T-helper 2 cell treated with Interferon-gamma antibody and Interleukin-4, amounts not matched to agents 5 μg/mL and 100 μg/mL, for 36 hours (primary cell): Measurements from ENCODE around the gene MARCHF9.

Source experiments
- DNase-seq: peaks from one replicate; pipeline ENCODE4 v3.0.0; 2021; ENCODE audit warnings: low spot score
- H3K27ac Mint-ChIP-seq: one replicate; pipeline ENCODE4 v1.8.0; 2021; ENCODE audit warnings: mild to moderate bottlenecking, mixed read lengths
- H3K27me3 Mint-ChIP-seq: one replicate; pipeline ENCODE4 v1.8.0; 2021; ENCODE audit warnings: low read depth, mixed read lengths
- H3K36me3 Mint-ChIP-seq: one replicate; pipeline ENCODE4 v1.8.0; 2021; ENCODE audit warnings: low read depth, mixed read lengths
- H3K4me1 Mint-ChIP-seq: one replicate; pipeline ENCODE4 v1.8.0; 2021; ENCODE audit warnings: low read depth, mixed read lengths
- H3K4me3 Mint-ChIP-seq: one replicate; pipeline ENCODE4 v1.8.0; 2022; ENCODE audit warnings: mild to moderate bottlenecking, moderate library complexity, mixed read lengths
- H3K9me3 Mint-ChIP-seq: one replicate; pipeline ENCODE4 v1.8.0; 2021; ENCODE audit warnings: mixed read lengths

The MARCHF9 gene

GRCh38 chr12:57730336-57731067 lies 24.4 kb upstream of the MARCHF9 start:
- Mint-ChIP-seq H3K36me3 (peaks cover 58% of the 10 kb centered on the region), H3K27ac (no peak overlapping the region)

GRCh38 chr12:57731411-57732080 lies 23.4 kb upstream of the MARCHF9 start:
- DNase-seq, result no peak
- Mint-ChIP-seq H3K4me1 (peaks cover 2% of the 10 kb centered on the region), H3K9me3 (no peaks in the 10 kb centered on the region), H3K27me3 (no peaks in the 10 kb centered on the region), H3K36me3 (peaks cover 56% of the 10 kb centered on the region), H3K4me3 (no peak overlapping the region), H3K27ac (no peak overlapping the region)

More at GRCh38 chr12:57730336-57731067, 24.4 kb upstream of the MARCHF9 start:
- no peak for DNase-seq
- no peaks in the 10 kb centered on the region for H3K9me3 Mint-ChIP-seq
- no peaks in the 10 kb centered on the region for H3K27me3 Mint-ChIP-seq
- no peaks in the 10 kb centered on the region for H3K4me1 Mint-ChIP-seq
- no peak overlapping the region for H3K4me3 Mint-ChIP-seq

DNA sequence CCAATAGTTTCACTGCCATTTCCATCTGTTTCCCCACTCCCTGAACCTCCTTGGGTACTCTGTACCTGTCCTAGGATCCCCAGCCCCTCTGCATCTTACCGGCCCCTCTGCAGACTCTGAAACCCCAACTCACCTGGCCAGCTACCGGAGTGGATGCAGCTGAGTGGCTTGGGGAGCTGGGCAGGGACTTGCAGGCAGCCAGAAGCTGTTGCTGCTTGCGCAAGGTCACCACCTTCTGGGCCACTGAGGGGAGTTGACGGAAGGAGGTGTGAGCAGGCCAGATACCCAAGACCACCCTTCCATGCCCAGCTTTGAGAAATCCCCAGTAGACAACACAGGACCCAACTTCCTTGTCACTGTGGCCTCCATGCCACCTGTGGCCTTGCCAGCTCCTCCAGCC lies 22.6 kb upstream of the MARCHF9 start:
- no peak for DNase-seq
- peaks cover 63% of the 10 kb centered on the region for H3K36me3 Mint-ChIP-seq
- no peaks in the 10 kb centered on the region for H3K27me3 Mint-ChIP-seq
- H3K27ac Mint-ChIP-seq, result no peak overlapping the region
- peaks cover 3% of the 10 kb centered on the region for H3K4me1 Mint-ChIP-seq
- H3K9me3 Mint-ChIP-seq, result no peaks in the 10 kb centered on the region
- no peak overlapping the region for H3K4me3 Mint-ChIP-seq

DNA sequence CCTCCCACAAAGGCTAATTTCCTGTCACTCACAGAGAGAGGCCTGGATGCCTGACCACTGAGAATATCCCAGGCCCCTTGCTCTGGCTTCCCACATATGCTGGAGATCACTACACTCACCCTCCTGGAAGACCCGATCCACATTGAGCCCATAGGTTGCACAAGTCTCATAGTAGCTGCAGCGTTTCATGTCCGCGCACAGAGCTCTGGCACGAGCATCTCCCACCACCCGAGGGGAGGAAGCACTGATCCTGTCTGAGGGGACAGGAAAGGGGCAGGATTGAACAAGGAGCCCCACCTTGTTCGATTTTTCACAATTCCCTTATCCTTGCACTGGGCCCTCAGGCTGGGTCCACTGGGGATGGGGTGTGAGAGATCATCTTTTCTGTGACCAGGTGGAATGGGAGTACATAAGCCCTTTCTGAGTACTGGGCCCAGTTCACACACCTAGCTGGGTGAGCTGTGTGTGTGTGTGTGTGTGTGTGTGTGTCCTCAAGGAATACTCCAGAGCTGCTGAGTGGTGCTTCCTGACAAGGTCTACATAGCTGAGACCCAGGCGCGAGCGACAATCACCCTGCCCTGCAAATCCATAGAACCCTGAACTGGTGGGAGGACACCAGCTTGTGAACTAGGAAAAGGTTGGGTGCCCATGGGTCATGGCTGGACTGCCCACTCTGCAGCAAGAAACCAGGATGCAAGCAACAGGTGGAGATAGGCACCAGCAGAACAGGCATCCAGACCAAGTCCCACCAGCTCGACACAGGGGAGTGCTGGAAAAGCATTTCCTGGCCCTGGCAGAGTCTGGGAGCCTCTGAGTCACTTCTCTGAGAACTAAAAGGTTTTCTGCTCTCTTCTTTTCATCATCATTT lies 21.9 kb upstream of the MARCHF9 start:
- peaks cover 3% of the 10 kb centered on the region for H3K4me1 Mint-ChIP-seq
- no peak overlapping the region for H3K27ac Mint-ChIP-seq
- no peak for DNase-seq
- no peak overlapping the region for H3K4me3 Mint-ChIP-seq
- H3K36me3 Mint-ChIP-seq, result peaks cover 59% of the 10 kb centered on the region
- H3K27me3 Mint-ChIP-seq, result no peaks in the 10 kb centered on the region
- no peaks in the 10 kb centered on the region for H3K9me3 Mint-ChIP-seq

DNA sequence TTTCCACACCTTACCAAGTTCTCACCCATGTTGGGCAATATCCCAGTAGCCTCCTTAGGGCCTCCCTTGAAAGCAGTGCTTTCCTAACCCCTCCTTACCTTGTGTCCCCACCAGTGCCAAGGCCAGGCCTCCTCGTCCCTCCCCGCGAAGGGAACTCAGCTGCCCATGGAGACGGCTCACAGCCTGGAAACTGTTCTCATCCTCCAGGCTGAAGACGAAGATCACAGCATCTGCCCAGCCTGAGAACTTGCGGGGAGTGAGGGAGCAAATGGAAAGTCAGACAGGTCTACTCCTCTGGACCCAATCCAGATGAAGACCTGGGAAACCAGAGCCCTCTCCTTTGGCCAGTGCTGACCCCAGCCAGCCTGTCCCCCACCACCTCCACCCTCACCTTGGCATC lies 21.0 kb upstream of the MARCHF9 start:
- peaks cover 53% of the 10 kb centered on the region for H3K36me3 Mint-ChIP-seq
- H3K27ac Mint-ChIP-seq, result no peak overlapping the region

GRCh38 chr12:57734591-57734990 lies 20.3 kb upstream of the MARCHF9 start:
- Mint-ChIP-seq H3K9me3 (no peaks in the 10 kb centered on the region), H3K4me1 (peaks cover 11% of the 10 kb centered on the region), H3K27me3 (no peaks in the 10 kb centered on the region), H3K36me3 (peaks cover 56% of the 10 kb centered on the region), H3K27ac (no peak overlapping the region), H3K4me3 (no peak overlapping the region)
- DNase-seq, result no peak

More for the DNA sequence above, 21.0 kb upstream of the MARCHF9 start:
- Mint-ChIP-seq H3K4me3 (no peak overlapping the region), H3K27me3 (no peaks in the 10 kb centered on the region), H3K9me3 (no peaks in the 10 kb centered on the region), H3K4me1 (peaks cover 4% of the 10 kb centered on the region)
- no peak for DNase-seq

DNA sequence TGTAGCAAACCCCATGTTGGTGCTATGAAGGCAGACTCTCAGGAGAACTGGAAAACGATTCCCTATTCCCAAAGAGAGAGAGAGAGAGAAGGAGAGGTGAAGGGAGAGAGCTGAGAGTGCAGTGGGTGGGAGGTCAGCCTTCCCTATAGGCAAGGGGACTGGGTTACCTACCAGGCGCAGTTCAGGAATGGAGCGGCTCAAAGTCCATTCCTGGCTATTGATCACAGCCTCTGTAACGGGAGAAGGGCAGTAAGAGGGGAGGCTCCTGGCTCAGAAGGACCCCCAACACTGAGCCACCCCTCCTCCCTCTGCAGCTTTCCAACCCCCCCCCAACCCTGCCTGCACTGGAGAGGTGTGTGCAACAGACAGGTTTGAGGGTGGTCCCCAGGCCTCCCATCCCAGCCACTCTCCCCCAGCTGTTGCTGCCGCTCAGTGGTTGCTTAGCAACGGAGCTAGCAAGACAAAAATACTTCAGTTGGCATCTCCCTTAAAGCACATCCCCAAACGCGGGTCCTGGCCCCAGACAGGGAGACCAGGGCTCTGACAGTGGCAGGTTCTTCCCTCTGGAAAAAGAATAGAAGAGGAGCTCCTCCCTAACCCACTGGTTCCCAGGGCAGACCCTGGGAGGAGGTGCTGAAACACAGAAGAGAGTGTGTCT lies 19.6 kb upstream of the MARCHF9 start:
- H3K4me1 Mint-ChIP-seq, result peaks cover 14% of the 10 kb centered on the region
- DNase-seq, result no peak
- no peak overlapping the region for H3K27ac Mint-ChIP-seq
- H3K27me3 Mint-ChIP-seq, result no peaks in the 10 kb centered on the region
- peaks cover 53% of the 10 kb centered on the region for H3K36me3 Mint-ChIP-seq
- no peak overlapping the region for H3K4me3 Mint-ChIP-seq
- no peaks in the 10 kb centered on the region for H3K9me3 Mint-ChIP-seq

DNA sequence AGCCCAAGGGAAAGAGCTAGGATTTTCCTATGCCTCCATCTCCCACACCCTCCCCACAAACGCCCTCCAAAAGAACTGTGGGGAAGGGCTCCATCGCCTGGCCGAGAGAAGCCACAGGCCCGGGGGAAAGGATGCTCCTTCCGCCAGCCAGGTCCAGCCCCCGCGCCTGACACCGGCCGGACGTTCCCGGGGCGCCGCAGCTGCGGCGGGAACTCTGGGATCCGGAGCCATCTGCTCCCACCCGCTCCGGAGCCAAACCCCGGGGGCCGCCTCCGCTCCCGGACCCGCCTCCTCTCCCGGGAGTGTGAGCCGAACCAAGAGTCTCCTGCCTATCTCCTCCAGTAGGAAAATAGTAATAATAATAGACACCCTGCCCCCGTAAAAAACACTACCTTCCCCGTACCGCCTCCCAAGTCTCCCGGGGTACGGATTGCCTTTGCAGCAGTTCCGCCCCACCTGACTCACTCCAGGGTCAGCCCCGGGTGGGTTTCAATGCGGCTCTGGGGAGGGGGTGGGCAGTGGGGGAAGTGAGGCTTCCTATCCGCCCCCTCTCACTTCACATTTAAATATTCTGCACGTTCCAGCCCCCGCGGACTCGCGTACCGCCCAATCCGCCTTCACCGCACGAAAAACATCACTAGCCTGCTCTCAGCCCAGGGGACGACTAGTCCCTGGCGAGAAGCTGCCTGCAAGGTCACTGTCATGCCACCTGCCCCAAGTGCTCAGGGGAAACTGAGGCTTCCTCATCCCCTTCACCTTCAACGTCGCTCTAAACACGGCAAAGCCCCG lies 18.8 kb upstream of the MARCHF9 start:
- H3K4me3 Mint-ChIP-seq, result no peak overlapping the region
- no peak for DNase-seq
- peaks cover 51% of the 10 kb centered on the region for H3K36me3 Mint-ChIP-seq
- H3K4me1 Mint-ChIP-seq, result peaks cover 21% of the 10 kb centered on the region
- H3K9me3 Mint-ChIP-seq, result no peaks in the 10 kb centered on the region
- H3K27ac Mint-ChIP-seq, result no peak overlapping the region
- H3K27me3 Mint-ChIP-seq, result no peaks in the 10 kb centered on the region

DNA sequence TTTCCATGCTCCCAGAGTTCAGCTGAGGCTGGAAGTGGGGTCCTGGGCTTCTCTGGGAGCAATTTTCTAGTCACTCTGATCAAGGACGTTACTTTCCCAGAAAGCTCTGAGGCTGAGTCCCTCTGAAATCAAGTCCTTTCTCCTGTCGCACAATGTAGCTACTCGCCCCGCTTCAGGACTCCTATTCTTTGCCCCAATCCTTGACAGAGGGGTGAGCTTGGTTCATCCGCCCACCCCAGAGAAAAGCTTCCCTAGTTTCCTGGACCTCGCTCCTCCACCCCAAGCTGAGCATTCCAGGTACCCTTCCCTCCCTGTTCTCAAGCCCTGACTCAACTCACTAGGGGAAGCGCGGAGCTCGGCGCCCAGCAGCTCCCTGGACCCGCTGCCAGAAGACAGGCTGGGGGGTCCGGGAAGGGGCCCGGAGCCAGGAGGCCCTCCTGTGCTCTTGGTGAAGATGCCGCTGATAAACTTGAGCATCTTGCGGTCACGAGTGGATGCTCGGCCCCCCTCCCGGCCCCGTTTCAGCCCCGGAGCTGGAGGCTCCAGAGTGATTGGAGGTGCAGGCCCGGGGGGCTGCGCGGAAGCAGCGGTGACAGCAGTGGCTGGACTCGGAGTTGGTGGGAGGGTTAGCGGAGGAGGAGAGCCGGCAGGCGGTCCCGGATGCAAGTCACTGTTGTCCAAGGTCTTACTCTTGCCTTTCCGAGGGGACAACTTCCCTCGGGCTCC lies 18.0 kb upstream of the MARCHF9 start:
- H3K36me3 Mint-ChIP-seq, result peaks cover 47% of the 10 kb centered on the region
- no peak overlapping the region for H3K4me3 Mint-ChIP-seq
- H3K4me1 Mint-ChIP-seq, result peaks cover 23% of the 10 kb centered on the region

DNA sequence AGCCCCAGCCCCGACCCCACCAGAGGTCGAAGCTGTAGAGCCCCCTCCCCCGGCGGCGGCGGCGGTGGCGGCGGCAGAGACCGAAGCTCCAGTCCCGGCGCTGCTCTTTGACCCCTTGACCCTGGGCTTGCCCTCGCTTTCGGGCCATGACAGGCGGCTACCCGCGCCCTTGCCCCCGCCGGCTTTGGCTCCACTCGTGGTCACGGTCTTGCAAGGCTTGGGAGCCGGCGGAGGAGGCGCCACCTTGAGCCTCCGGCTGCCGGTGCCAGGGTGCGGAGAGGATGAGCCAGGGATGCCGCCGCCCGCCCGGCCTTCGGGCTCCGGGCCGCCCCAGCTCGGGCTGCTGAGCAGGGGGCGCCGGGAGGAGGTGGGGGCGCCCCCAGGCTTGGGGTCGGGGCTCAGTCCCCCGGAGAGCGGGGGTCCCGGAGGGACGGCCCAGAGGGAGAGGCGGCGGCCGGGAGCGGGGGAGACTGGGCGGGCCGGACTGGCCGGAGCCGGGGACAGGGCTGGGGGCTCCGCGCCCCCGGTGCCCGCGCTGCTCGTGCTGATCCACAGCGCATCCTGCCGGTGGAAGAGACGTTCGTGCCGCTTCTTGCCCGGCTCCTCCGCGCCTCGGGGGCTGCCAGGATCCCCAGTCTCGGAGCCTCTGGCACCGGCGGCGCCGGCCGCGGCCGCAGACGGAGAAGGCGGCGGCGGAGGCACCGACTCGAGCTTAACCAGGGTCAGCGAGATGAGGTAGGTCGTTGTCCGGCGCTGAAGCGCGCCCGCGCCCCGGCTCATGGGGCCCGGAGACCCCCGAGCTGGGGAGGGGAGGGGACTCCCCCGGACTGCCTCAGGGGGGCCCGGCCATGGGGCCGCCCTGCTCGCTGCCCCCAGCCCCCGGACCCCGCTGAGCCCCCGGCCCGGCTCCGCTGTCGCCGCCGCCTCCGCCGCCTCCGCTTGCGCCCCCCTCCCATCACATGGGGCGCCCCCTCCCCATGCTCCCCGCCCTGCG lies 17.1 kb upstream of the MARCHF9 start:
- H3K9me3 Mint-ChIP-seq, result no peaks in the 10 kb centered on the region
- no peak overlapping the region for H3K27ac Mint-ChIP-seq
- H3K4me3 Mint-ChIP-seq, result no peak overlapping the region
- H3K4me1 Mint-ChIP-seq, result peaks cover 30% of the 10 kb centered on the region
- H3K36me3 Mint-ChIP-seq, result peaks cover 39% of the 10 kb centered on the region
- H3K27me3 Mint-ChIP-seq, result no peaks in the 10 kb centered on the region
- DNase-seq, result no peak

More for the DNA sequence above, 18.0 kb upstream of the MARCHF9 start:
- Mint-ChIP-seq H3K27ac (no peak overlapping the region), H3K9me3 (no peaks in the 10 kb centered on the region), H3K27me3 (no peaks in the 10 kb centered on the region)
- no peak for DNase-seq

DNA sequence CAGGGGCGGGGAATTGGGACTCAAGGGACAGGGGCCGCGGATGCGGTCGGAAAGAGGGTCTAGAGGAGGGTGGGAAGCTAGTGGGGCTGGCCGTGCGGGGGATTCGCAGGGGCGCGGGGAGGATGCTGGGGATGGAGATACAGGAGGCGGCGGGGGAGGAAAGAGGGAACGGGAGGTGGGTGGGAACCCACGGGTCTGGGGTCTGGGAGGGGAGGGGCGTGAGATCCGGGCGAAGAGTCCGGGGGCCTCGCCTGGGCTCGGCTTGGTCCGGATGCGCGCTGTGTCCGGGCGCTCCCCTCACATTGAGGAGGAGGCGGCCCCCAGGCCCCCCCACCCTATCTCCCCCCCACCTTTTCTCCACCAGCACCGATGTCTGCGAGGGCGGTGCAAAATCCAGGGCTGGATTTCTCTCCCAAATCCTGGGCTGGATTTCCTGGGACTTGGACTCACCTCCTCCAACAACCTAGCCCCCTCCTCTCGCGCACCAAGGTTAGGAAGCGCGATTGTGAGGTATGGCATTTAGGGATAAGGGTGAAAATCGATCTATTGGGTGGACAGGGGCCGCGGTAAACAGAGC lies 16.2 kb upstream of the MARCHF9 start, which contains the start of gene AGAP2:
Gene AGAP2 (minus strand): TSS at position 82 of the 577 bp plus-strand sequence. CDS start 496 bp downstream, outside the sequence.
- Mint-ChIP-seq H3K27ac (peak within 1 kb of the TSS; percentile 78), H3K9me3 (no peaks in the 10 kb centered on the region), H3K4me1 (peaks cover 31% of the 10 kb centered on the region), H3K4me3 (peak within 1 kb of the TSS; percentile 81), H3K36me3 (peaks cover 36% of the 10 kb centered on the region), H3K27me3 (no peaks in the 10 kb centered on the region)
- DNase-seq, result no peak
